Amniotic stem cell (primary cell): ENCODE measurements around the gene ITIH2.
"Not testable (repeated sequence)": the region's sequence is repeated elsewhere in the genome, so short reads cannot be mapped to it uniquely, and the experiment has no call there.

Experiments used
- DNase-seq: peaks from one replicate; lab custom pipeline; 2025; lab: John Stamatoyannopoulos, UW

ITIH2 gene

DNA sequence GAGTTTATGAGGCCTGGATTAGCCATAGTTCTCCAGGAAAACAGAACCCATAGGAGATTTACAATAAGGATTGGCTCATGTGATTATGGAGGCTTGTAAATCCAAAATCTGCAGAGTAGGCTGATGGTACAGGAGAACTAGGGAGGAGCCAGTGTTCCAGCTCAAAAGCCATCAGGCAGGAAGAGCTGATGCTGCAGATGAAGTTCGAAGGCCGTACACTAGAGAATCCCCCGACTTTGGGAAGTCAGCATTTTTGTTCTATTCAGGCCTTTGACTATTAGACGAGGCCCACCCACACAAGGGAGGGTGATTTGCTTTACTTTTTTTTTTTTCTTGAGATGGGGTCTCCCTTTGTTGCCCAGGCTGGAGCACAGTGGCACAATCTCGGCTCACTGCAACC lies 47.1 kb downstream of the ITIH2 start:
- DNase-seq: no peak

DNA sequence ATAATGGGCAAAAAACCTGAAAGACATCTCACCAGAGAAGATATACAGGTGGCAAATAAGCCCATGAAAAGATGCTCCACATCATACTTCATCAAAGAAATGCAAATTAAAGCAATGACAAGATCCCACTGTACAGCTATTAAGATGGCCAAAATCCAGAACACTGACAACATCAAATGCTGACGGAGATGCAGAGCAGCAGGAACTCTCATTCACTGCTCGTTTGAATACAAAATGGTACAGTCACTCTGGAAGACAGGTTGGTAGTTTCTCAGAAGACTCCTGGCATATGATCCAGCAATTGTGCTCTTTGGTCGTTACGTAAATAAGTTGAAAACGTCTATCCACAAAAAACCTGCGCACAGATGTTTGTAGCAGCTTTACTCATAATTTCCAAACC lies 49.1 kb downstream of the ITIH2 start:
- DNase-seq: no peak

DNA sequence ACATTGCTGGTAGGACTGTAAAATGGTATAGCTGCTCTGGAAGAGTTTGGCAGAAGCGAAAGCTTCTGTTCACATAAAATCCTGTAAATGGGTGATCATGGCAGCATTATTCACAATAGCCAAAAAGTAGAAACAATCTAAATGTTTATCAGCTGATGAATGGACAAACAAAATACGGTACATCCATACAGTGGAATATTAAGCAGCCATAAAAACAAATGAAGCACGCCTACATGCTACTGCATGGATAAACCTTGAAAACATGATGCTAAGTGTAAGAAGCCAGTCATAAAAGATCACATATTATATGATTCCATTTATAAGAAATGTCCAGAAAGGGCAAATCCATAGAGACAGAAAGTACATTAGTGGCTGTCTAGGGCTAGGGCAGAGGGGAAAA lies 52.0 kb downstream of the ITIH2 start:
- no peak for DNase-seq

DNA sequence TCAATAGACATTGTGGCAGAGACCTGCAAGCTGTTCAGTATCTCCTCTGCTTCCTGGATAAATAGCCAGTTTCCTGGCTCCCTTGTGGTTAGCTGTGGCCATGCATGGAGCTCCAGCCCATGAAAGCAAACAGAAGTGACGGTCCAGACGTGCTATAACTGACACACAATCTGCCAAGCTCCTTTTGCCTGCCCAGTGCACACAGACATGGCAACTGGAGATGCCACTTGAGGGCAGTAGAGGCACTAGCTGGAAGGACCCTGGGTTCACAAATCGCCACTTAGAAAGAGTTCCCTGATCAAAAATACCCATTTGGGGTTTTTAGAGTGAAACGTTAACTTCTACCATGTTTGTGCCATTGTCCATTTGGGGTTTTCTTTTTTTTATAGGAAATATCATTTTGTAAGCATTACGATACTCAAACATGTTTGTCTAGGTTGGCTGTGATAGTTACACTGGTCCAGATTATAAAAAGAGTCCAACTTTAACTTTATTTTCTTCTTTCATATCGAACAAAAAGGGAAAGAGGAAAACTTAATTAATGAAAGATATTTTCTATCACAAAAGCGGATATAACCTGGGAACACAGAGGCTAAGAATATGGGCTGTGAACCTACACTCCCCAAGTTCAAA lies 53.4 kb downstream of the ITIH2 start:
- DNase-seq: no peak

DNA sequence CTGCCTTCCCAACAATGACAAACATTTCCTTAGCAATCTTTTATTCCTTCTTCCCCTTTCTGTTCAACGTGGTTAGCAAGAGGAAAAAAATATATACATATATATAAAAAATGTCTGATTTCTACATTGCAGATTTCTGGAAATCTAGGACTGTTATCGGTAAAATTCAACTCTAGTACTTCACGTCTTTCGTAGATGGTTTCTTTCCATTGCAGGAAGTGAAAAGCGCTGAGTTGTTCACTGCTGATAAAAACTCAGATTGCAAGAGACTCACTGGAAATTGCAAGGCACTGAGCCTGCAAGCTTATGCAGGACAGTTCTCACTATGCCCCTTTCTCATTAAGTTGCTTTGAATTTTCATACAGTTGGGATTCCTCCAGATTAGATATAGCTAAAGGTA lies 60.8 kb downstream of the ITIH2 start:
- no peak for DNase-seq

DNA sequence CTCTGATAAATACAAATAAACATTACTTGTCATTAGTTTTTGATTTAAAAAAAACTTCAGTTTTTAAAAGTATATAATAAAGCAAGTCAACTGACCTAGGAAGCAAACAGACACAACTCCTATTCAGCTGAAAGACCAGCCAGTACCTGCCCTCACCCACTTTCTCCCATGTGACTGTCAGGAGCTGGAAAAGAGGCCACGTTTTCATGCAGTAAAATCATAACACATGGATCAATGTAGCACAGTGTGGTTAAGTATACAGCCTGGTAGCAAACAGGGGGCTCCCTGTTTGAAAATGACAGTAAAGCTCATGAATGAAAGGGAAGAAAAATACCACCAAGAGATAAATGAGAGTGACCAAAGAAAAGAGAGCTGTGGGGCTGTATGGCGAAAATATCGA lies 63.1 kb downstream of the ITIH2 start:
- DNase-seq: no peak

DNA sequence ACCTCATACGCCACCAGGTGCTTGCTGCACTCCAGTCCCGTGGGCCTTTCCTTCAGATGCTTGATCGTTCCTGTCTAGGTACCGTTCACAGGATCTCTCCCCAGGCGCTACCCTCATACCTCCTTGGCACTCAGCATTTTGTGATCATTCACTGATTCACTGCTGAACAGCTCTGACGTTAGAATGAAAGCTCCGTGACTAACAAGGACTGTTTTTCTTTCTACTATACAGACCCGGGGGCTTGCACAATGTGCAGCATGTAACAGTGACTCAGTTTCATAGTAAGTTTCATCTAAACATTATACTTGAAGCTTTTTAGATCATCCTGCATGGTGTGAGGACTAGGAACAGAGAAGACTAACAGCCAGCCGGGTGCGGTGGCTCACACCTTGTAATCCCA lies 64.1 kb downstream of the ITIH2 start:
- DNase-seq: peak; percentile 69

DNA sequence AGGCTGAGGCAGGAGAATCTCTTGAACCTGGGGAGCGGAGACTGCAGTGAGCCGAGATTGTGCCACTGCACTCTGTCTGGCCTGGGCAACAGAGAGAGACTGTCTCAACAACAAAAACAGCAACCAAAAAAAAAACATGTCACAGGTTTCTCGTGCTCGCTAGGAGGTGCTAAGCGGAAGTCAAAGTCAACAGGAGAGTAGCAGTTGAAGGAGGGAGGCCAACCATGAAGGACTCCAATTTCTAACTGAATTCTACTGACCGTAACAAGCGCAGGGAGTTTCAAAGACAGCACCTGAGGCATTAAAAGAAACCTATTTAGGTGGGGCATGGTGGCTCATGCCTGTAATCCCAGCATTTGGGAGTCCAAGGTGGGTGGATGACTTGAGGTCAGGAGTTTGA lies 65.3 kb downstream of the ITIH2 start:
- DNase-seq: no peak

DNA sequence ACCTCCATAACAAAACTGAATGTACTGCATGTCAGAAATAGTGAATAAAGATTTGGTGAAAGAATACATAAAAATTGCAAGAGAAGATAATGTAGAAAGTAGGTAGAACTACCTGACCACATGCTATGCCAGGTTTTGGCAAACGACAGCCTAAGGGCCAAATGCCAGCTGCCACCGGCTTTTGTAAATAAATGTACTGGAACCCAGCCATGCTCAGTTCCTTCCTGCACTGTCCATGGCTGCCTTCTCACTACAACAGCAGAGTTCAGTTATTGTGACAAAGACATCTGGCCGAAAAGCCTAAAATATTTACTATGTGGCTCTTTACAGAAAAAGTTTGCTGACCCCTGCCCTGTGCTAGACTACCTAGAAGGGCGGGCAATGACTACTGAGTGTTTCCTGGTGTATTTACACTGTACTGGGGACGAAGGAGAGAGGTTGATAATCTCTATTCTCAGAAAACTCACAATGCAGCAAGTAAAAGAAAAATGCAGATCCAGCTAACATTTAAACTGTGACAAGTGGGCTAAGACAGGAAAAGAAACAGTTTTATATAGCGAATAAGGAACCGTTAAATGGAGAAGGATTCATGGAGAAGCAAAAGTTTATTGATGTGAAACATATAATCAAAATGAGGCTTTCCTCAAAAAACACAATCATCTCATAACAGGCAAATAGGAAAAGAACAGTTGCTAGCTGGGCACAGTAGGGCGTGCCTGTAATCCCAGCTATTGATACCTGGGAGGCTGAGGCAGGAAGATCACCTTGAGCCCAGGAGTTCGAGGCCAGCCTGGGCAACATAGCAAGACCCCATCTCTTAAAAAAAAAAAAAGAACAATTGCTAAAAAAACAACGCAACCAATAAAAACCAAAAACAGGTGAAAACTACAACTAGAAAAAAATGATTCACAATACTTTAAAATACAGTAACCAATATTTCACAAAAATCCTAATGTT lies 71.0 kb downstream of the ITIH2 start:
- no peak for DNase-seq

DNA sequence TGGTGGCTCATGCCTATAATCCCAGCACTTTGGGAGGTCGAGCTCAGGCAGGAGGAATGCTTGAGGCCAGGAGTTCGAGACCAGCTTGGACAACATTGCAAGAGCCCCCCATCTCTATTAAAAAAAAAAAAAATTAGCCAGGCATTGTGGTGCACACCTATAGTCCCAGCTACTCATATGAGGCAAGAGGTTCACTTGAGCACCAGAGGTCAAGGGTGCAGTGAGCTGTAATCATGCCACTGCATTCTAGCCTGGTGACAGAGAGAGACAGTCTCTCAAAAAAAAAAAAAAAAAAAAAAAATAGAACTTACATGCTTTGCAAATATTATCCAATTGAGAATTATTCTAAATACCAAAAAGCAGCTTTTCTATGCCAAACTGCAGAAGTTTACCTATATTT lies 73.7 kb downstream of the ITIH2 start:
- no peak for DNase-seq

DNA sequence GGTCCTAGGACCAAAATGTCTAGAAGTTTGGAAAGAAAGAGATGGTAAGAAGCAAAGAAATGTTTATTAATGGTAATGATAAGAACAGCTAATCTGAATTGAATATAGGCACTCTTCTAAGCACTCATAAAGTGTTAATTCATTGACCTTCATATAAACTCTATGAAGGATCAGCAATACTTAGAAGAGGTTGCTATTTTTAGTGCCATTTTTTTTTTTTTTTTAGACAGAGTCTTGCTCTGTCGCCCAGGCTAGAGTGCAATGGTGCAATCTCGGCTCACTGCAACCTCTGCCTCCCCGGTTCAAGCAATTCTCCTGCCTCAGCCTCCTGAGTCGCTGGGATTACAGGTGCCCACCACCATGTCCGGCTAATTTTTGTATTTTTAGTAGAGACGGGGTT lies 79.1 kb downstream of the ITIH2 start:
- not testable (repeated sequence) for DNase-seq

DNA sequence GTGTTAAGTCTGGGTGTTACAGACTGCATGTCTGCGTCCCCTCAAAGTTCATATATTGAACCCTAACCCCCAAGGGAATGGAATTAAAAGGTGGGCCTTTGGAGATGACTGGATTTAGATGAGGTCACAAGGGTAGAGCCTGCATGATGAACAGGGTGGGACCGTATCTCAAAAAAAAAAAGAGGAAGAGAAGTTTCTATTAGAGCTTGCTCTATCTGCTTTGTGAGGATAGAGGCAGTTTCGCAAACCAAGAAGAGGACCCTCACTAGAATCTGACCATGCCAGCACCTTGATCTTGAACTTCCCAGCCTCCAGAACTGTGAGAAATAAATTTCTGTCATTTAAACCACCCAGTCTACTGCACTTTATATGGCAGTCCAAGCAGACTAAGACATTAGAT lies 83.3 kb downstream of the ITIH2 start:
- DNase-seq: no peak

DNA sequence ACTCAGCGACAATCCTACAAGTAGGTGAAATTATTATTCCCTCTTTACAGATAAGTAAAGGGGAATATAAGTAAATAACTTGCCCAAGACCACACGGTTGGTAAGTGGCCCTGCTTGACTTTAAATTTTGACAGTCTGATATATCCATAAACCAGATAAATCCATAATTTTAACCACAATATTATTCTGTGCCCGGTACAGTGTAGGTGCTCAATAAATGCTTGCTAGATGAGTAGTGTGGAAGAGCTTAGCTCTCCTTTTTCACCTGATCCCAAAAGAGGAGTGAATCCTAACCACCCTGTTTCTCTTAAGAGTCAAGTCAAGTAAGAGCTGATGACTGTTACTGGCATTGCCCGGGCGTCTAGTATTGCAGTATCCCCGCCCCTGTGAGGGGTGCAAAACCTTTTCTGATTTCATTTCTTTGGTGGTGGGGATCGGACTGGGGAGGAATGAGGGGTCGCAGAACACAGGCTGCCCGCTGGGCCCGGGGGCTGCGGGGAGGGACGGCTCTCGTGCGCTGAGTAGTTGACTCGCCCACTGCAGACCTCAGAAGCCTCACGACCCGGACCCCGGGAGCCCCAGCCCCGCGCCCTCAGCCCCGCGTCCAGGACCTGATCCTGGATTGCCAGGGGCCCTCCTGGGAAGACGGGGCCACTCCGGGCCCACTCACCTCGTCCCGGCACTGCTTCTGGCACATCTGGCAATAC lies 84.2 kb downstream of the ITIH2 start:
- DNase-seq: no peak

DNA sequence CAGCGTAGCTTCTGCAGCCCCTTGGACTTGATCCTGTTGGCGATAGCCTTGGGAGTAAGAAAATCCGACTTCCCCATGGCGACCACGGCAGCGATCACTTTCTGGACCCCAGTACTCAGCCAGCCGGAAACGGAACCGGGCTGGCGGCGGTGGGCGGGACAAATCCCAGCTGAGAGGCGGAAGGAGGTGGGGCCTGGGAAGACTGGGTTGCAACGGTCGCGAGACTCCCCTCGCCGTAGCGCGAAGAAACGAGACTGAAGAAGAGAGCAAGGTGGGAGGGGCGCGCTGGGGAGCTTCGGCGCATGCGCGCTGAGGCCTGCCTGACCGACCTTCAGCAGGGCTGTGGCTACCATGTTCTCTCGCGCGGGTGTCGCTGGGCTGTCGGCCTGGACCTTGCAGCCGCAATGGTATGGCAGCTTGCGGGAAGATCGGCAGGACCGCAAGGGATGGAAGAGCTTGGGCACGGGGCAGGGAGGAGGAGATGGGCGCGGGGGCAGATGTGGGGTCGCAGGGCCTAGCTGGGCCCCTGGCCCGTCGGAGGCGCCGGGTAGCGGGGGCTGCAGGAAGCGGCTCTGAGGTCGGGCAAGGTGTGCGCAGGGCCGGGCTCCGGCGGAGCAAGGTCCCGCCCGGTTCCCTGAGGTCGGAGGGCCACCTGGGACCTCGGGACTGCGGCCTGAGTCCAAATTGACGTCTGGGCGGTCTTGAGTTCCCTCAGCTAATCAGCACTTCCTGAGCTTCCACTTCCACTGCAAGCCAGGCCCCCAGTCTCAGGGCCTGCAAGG lies 84.9 kb downstream of the ITIH2 start, which contains the start of the genes ATP5F1C and KIN:
ATP5F1C (plus strand) TSS at position 321 of the 782 bp plus-strand sequence; CDS start at position 352, 31 bp downstream.
KIN (minus strand) TSS at position 137 of the 782 bp plus-strand sequence; CDS start at position 77, 60 bp downstream.
- peak; percentile 92 for DNase-seq

DNA sequence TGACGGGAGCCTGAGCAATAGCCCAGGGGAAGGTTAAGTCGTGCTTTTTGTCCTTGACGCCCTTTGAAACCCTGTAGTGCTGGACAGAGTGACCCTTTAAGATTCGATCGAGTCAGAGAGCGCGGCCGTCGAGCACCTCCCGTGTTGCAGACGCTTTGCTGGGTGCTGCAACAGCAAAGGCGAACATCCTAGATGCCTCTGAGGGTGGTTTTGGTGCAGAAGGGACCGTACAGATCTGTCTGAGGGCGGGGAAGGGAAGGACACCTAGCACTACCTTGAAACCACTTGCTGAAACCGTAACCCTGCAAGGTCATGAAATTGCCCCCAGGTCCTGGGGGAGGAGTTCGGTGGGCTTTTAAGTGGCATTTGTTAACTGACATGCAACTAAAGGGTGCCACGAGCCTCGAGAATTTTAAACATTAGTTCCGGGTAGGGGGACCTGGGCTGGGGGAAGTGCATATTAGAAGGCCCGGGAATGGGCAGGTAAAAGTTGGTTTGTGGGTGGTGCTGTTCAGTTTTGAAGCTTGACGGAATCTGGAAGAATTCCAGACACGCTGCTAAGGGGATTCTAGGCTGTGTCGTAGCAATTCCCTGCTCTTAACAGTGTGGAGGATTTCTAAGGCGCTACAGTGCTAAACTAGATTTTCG lies 85.6 kb downstream of the ITIH2 start:
- no peak for DNase-seq

DNA sequence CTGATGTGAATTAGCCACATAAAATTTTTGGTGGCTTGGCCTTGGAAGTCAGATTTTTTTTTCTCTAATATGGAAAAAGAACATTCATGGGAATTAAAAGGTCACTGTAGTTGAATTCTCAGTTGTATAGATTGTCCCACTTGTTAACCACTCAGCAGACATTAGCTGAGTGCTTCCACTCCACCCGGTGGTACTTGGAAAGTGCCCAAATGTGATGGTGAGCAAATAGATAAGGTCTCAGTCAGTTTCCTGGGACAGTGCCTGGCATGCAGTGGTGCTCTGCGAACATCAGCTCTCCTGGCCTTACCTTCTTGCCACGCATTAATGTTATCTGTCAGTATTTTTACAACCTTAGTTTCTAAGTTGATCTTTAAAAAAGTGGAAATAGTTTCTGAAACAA lies 86.3 kb downstream of the ITIH2 start:
- no peak for DNase-seq

DNA sequence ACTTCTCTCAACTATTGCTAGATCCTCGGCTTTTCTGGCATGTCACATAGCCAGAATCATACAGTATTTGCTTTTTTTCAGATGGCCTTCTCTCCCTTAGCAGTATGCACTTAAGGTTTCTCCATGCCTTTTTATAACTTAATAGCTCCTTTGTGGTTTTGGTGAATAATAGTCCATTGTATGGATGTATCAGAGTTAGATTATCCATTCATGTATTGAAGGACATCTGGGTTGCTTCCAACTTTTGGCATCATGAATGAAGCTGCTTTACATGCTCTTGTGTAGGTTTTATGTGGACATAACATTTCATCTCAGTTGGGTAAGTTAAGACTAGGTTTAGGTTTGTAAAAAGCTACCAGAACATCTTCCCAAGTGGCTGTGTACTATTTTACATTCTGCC lies 89.4 kb downstream of the ITIH2 start:
- no peak for DNase-seq

DNA sequence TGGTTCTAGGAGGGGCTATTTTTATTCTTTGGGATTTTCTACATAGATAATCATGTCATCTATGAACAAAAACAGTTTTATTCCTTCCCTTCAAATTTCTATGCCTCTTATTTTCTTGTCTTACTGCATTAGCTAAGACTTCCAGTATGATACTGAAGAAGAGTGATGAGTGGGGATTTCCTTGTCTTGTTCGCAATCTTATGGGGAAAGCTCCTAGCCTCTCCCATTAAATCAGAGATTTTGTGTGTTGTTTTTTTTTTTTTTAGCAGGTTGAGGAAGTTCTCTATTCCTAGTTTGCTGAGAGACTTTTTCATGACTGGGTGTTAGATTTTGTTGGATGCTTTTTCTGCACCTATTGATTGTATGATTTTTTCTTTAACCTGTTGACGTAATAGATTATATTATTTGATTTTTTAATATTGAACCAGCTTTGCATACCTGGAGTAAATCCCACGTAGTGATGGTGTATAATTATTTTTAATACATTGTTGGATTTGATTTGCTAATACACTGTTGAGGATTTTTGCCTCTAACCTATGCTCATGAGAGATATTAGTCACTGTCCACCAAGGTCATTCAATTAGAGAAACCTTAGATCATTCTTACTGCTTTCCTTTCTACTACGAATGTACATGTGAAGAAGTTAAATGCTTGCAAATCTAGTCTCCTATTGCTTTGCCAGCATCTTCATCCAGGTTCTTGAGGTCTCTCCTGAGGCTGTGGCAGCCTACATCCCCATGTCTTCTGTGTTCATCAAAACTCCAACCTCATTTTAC lies 91.3 kb downstream of the ITIH2 start:
- DNase-seq: no peak

DNA sequence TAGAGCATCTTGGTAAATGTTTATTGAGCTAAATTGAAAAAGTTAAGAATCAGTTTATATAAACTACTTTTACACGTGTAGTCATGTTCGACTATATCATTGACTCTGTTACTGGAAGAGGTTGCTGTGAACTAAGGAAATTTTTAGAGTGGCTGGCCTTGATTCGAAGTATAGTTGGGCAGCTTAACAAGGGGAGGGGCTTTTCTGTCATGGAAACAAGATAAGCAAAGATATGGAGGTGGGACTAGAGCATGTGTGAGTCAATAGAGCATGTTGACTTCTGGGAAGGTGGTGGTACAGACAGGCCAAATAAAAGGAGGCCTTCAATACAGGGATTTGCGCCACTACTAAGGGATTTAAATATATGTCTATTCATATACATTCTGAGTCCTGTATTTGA lies 92.5 kb downstream of the ITIH2 start:
- DNase-seq: no peak

DNA sequence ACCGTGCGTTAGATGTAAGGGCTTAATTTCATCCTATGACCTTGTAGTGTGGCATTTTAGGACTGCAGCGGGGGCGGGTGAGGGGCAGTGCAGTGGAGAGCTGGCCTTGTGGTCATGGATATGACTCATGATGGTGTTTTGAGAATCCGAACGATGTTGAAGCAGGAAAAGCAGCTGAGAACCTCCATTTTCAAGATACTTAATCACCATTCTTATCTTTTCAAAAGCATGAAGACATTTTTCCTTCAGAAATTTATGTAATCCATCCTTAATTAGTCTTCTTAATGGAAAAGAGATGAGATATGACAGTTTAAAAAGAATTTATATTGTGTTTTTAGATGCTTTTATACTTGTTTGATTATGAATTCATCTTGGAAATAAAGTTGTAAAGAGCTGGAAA lies 94.5 kb downstream of the ITIH2 start:
- peak; percentile 86 for DNase-seq
